H1 (cell line): ENCODE measurements around the gene UTP20. TPM values are rescaled to one million over a fixed set of nuclear protein-coding genes. Genes with fewer than 3 reads are reported as not detected.
A peak's percentile ranks its signal among the peaks of the same experiment; 100 is the strongest.

ENCODE experiments used
- CBX5 ChIP-seq: fragments of 300-800, 300-1000 bp; sonication (generic); IDR thresholded peaks from 2 replicates; pipeline ENCODE4 v1.7.1; 2016; ENCODE audit warnings: antibody characterized with exemption, low read length, low read depth
- KDM1A ChIP-seq: fragments of 200-600, 300-600 bp; sonication (generic); IDR thresholded peaks from 2 replicates; pipeline ENCODE4 v1.7.1; 2016; ENCODE audit warnings: mild to moderate bottlenecking, low read length, borderline replicate concordance
- NANOG ChIP-seq: IDR thresholded peaks from 2 replicates; pipeline ENCODE4 v1.6.1; 2011; ENCODE audit warnings: low read length, low read depth, mild to moderate bottlenecking, inconsistent platforms; ENCODE audit not compliant: insufficient read depth, poor library complexity, severe bottlenecking
- PHF8 ChIP-seq: fragments of 200-600 bp; sonication (generic); conservative IDR thresholded peaks from 2 replicates; pipeline ENCODE4 v1.7.1; 2012; ENCODE audit warnings: low read depth, mild to moderate bottlenecking, inconsistent platforms, low read length, moderate library complexity
- POU5F1 ChIP-seq: IDR thresholded peaks from 2 replicates; pipeline ENCODE4 v1.6.1; 2011; ENCODE audit warnings: low read depth, mild to moderate bottlenecking, low read length, moderate library complexity
- RXRA ChIP-seq: IDR thresholded peaks from 2 replicates; pipeline ENCODE4 v1.6.1; 2011; ENCODE audit warnings: low read depth, mild to moderate bottlenecking, low read length, moderate library complexity; ENCODE audit not compliant: insufficient read depth
- SIRT6 ChIP-seq: IDR thresholded peaks from one replicate; pipeline ENCODE4 v1.7.1; 2012; ENCODE audit warnings: low read length, inconsistent platforms
- polyA plus RNA-seq, 7 experiments: library from polyadenylated mRNA; depleted of rRNA in 3 of 7; stranded (reverse) in 5 of 7; unstranded in 2 of 7; fragments of >200 nt in 5 of 7; fragments of 200-250 nt in 2 of 7; gene quantifications; 1 replicate in 5 of 7; 2 replicates in 1 of 7; 4 replicates in 1 of 7; pipeline versions ENCODE4 v1.2.1 to v1.2.3, GENCODE V29; 2011 to 2013; ENCODE audit warnings: missing spikeins in 2 of 7, mixed read lengths in 2 of 7
- total RNA-seq: library from RNA; stranded (reverse); fragmentation: NEBNext Ultra II Directional; extraction: Animal tissue kit (Norgen Biotek cat#: 25700); gene quantifications from 2 replicates; pipeline ENCODE4 v1.2.1, GENCODE V29; 2021

Gene UTP20
- total and polyA plus RNA-seq, 2 of the 8 experiments (the other 6 are each of a cell fraction or from before 2014, with no cell fraction given), result 8.5 to 48.4 TPM

DNA sequence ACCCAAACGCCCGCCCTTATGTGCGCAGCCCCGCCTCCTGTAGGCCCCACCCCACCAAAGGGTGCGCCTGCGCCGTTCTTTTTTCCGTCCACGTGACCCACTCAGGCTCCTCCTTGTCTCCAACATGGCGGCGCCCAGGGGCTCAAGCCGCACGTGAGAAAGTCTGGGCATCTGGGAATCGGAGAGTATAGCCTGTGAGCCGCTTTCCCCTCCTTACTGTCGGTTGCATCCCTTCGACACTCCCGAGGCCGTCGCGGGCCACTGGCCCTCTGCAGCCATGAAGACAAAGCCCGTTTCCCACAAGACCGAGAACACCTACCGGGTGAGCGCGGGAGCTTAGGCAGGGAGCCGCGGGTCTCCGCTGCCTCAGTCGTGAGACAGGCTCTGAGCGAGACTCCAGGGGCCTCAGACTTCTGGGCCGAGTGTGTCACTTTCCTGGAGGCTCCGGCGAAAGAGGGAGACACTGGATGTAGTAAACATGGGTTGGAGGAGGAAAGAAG lies at the start of gene UTP20 (continued):
- no peak for TF ChIP-seq KDM1A
- TF ChIP-seq POU5F1, result no peak
- TF ChIP-seq CBX5, result no peak
- no peak for TF ChIP-seq RXRA
- no peak for TF ChIP-seq NANOG
- TF ChIP-seq PHF8, result peak; percentile 90
- TF ChIP-seq SIRT6, result no peak
